Vagina (tissue), 2 donors: ENCODE data around the gene CDH13. TPM values are rescaled to one million over a fixed set of nuclear protein-coding genes. Genes with fewer than 3 reads are reported as not detected.

Source experiments
- DNase-seq, 2 donors: peaks; one replicate each; pipeline ENCODE4 v3.0.0-alpha.2; 2017; ENCODE audit errors: extremely low spot score in 2 of 2
- H3K27ac ChIP-seq: fragments of 200-600 bp; sonication (generic); one replicate; pipeline ENCODE4 v1.5.1; 2019
- H3K27me3 ChIP-seq: fragments of 200-600 bp; sonication (generic); one replicate; pipeline ENCODE4 v1.5.1; 2019
- H3K36me3 ChIP-seq, 2 donors: fragments of 200-600 bp; sonication (generic); one replicate each; pipeline ENCODE4 v1.5.1; 2017 to 2019
- H3K4me1 ChIP-seq: fragments of 200-600 bp; sonication (generic); one replicate; pipeline ENCODE4 v1.5.1; 2019
- H3K4me3 ChIP-seq, 2 donors: fragments of 200-600 bp; sonication (generic); 1 replicate in 1 of 2; 2 replicates in 1 of 2; pipeline ENCODE4 v1.5.1; 2016 to 2019
- H3K9me3 ChIP-seq: fragments of 200-600 bp; sonication (generic); one replicate; pipeline ENCODE4 v1.5.1; 2019
- CTCF ChIP-seq, 3 experiments: fragments of 450-650 bp in 2 of 3; fragments of 200-600 bp in 1 of 3; sonication (generic) in 1 of 3; IDR thresholded peaks; one replicate each; pipeline ENCODE4 v1.5.1; 2017 to 2019; ENCODE audit warnings: antibody characterized with exemption in 3 of 3, mild to moderate bottlenecking in 2 of 3, moderate library complexity in 2 of 3
- POLR2A ChIP-seq, 2 donors: fragments of 450-650 bp; IDR thresholded peaks; one replicate each; pipeline ENCODE4 v1.6.1; 2017; ENCODE audit warnings: antibody characterized with exemption in 2 of 2, mild to moderate bottlenecking in 2 of 2, moderate library complexity in 2 of 2
- POLR2AphosphoS5 ChIP-seq, 2 donors: sonication (generic); formaldehyde crosslinking; IDR thresholded peaks; one replicate each; pipeline ENCODE4 v1.9.0; 2017; ENCODE audit warnings: antibody characterized with exemption in 2 of 2, mild to moderate bottlenecking in 2 of 2, low read depth in 1 of 2; ENCODE audit not compliant: insufficient read depth in 1 of 2
- intact Hi-C: fragments of 100-400 bp; cut with DNase I; formaldehyde crosslinking; loops from one replicate; pipeline ENCODE4 v1.15.1; 2023
- total RNA-seq: library from RNA; depleted of rRNA; stranded (reverse); fragments of >200 nt; gene quantifications from one replicate; pipeline ENCODE4 v1.2.3, GENCODE V29; 2016

The CDH13 gene
- total RNA-seq, 1 donor from 2014 or later: 123 TPM

DNA sequence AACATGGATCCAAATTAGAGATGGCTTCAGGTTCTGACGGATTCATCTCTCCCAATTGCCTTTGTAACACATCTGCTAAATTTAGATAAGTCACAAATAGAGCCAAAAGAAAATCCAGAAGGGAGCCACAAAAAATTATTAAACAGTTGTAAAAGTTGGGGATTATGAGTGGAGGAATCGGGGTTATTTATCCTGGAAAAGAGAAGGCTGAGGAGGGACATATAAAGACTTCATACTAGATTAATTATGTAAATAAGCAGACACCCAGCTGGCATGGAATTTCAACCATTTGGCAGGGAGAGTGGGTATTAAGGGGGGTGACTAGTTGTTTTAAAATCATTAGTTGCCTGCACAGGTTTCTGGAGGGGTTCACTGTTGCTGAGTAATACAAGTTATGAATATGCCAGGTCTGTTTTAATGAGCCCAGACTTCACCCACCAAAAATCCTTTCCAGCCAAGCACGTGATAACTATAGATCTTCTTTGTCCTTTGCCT is 89.6 kb downstream of the CDH13 start:
- no peaks in the 10 kb centered on the region for H3K36me3 ChIP-seq
- no peaks in the 10 kb centered on the region for H3K9me3 ChIP-seq
- H3K27ac ChIP-seq: no peak overlapping the region
- intact Hi-C loops: no loop called here
- TF ChIP-seq CTCF (IDR thresholded peaks at IDR 0.05): no peak
- no peak for TF ChIP-seq POLR2AphosphoS5 (IDR thresholded peaks at IDR 0.05; ENCODE audit: insufficient read depth in 1 of 2, low read depth in 1 of 2)
- no peak for TF ChIP-seq POLR2A (IDR thresholded peaks at IDR 0.05)
- no peaks in the 10 kb centered on the region for H3K27me3 ChIP-seq
- H3K4me3 ChIP-seq: no peak overlapping the region
- H3K4me1 ChIP-seq: peaks cover 10% of the 10 kb centered on the region
- no peak for DNase-seq

DNA sequence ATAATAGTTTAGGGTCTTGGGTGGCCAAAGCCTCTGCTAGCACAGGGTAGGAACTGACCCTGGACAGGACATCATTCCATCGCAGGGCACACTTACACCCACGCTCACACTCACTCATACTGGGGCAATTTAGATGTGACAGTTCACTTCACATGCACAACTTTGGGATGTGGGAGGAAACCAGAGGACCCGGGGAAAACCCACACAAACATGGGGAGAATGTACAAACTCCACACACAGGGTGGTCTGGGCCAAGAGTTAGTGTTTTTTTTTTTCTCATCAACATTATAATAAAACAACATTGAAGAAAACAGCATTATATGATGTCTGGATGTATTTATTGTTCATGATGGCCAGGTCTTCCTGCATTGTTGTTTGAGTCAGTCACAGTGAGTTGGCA is 93.6 kb downstream of the CDH13 start:
- no peaks in the 10 kb centered on the region for H3K36me3 ChIP-seq
- intact Hi-C loops: no loop called here
- peaks cover 10% of the 10 kb centered on the region for H3K4me1 ChIP-seq
- TF ChIP-seq POLR2A (IDR thresholded peaks at IDR 0.05): no peak
- no peak for TF ChIP-seq POLR2AphosphoS5 (IDR thresholded peaks at IDR 0.05; ENCODE audit: insufficient read depth in 1 of 2, low read depth in 1 of 2)
- no peak for TF ChIP-seq CTCF (IDR thresholded peaks at IDR 0.05)
- H3K27ac ChIP-seq: no peak overlapping the region
- no peak overlapping the region for H3K4me3 ChIP-seq
- H3K9me3 ChIP-seq: no peaks in the 10 kb centered on the region
- DNase-seq: no peak
- H3K27me3 ChIP-seq: no peaks in the 10 kb centered on the region

DNA sequence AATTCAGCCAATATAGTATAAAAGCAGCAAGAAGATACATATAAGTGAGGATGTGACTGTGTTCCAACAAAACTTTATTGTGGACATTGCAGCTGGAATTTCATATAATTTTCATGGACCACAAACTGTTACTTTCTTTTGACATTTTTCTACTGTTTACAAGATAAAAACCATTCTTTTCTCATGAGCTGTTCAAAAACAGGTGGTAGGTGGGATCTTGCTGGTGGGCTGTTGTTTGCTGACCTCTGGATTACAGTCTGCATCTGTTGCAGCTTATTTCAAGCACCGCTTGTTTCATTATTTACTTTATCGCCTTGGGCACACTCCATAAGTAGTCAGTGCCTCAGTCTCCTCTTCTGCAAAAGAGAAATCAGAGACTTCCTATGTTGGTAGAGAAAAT is 99.5 kb downstream of the CDH13 start:
- DNase-seq: no peak
- Histone ChIP-seq H3K4me3 (no peak overlapping the region), H3K27ac (no peak overlapping the region), H3K4me1 (no peaks in the 10 kb centered on the region), H3K27me3 (no peaks in the 10 kb centered on the region), H3K9me3 (no peaks in the 10 kb centered on the region), H3K36me3 (no peaks in the 10 kb centered on the region)
- TF ChIP-seq POLR2AphosphoS5 (IDR thresholded peaks at IDR 0.05; ENCODE audit: insufficient read depth in 1 of 2, low read depth in 1 of 2): no peak
- no peak for TF ChIP-seq POLR2A (IDR thresholded peaks at IDR 0.05)
- no peak for TF ChIP-seq CTCF (IDR thresholded peaks at IDR 0.05)
- intact Hi-C loops: no loop called here

GRCh38 chr16:82728901-82729300 is 102.1 kb downstream of the CDH13 start:
- Histone ChIP-seq H3K4me3 (no peak overlapping the region), H3K36me3 (no peaks in the 10 kb centered on the region), H3K27ac (no peak overlapping the region), H3K4me1 (no peaks in the 10 kb centered on the region), H3K9me3 (no peaks in the 10 kb centered on the region), H3K27me3 (no peaks in the 10 kb centered on the region)
- TF ChIP-seq CTCF (IDR thresholded peaks at IDR 0.05): no peak
- no peak for TF ChIP-seq POLR2A (IDR thresholded peaks at IDR 0.05)
- TF ChIP-seq POLR2AphosphoS5 (IDR thresholded peaks at IDR 0.05; ENCODE audit: insufficient read depth in 1 of 2, low read depth in 1 of 2): no peak
- intact Hi-C loops: no loop called here
- DNase-seq: no peak

- Histone ChIP-seq H3K27ac (no peak overlapping the region), H3K27me3 (no peaks in the 10 kb centered on the region), H3K36me3 (no peaks in the 10 kb centered on the region), H3K4me1 (peaks cover 11% of the 10 kb centered on the region), H3K4me3 (no peak overlapping the region), H3K9me3 (no peaks in the 10 kb centered on the region)
- no peak for DNase-seq
- TF ChIP-seq POLR2AphosphoS5 (IDR thresholded peaks at IDR 0.05; ENCODE audit: insufficient read depth in 1 of 2, low read depth in 1 of 2) (no peak), POLR2A (IDR thresholded peaks at IDR 0.05) (no peak), CTCF (IDR thresholded peaks at IDR 0.05) (no peak)
- intact Hi-C loops: no loop called here
Measured at GRCh38 chr16:82730901-82731300, 104.1 kb downstream of the CDH13 start.
